Osteoblast (primary cell): ENCODE results near the gene STK32B. TPM values are rescaled to one million over a fixed set of nuclear protein-coding genes. Genes with fewer than 3 reads are reported as not detected.

Experiments
- DNase-seq: peaks from one replicate; pipeline ENCODE4 v3.0.0; 2011; ENCODE audit warnings: low spot score, mixed read lengths; ENCODE audit not compliant: insufficient read length; ENCODE audit errors: missing footprints
- H2AFZ ChIP-seq: 2 replicates; pipeline ENCODE4 v1.6.0; 2011; ENCODE audit warnings: mild to moderate bottlenecking, low read length
- H3K27ac ChIP-seq: 2 replicates; pipeline ENCODE4 v1.5.1; 2011; ENCODE audit warnings: mild to moderate bottlenecking, low read depth, low read length, moderate library complexity
- H3K27me3 ChIP-seq: 2 replicates; pipeline ENCODE4 v1.6.0; 2012; ENCODE audit warnings: mild to moderate bottlenecking, control low read depth, inconsistent platforms, low read length, moderate library complexity; ENCODE audit not compliant: insufficient read depth
- H3K36me3 ChIP-seq: 2 replicates; pipeline ENCODE4 v1.5.1; 2011; ENCODE audit warnings: mild to moderate bottlenecking, low read length, control low read depth, moderate library complexity; ENCODE audit not compliant: insufficient read depth
- H3K4me1 ChIP-seq: 2 replicates; pipeline ENCODE4 v1.5.1; 2011; ENCODE audit warnings: mild to moderate bottlenecking, low read length, control low read depth, moderate library complexity; ENCODE audit not compliant: insufficient read depth
- H3K4me2 ChIP-seq: 2 replicates; pipeline ENCODE4 v1.6.0; 2011; ENCODE audit warnings: mild to moderate bottlenecking, low read length; ENCODE audit not compliant: insufficient read depth
- H3K4me3 ChIP-seq: fragments of 200-600 bp; sonication (generic); 3 replicates; pipeline ENCODE4 v1.5.1; 2012; ENCODE audit warnings: mild to moderate bottlenecking, low read length, inconsistent platforms; ENCODE audit not compliant: insufficient read depth
- H3K79me2 ChIP-seq: 2 replicates; pipeline ENCODE4 v1.6.0; 2012; ENCODE audit warnings: mild to moderate bottlenecking, low read length, control low read depth, inconsistent platforms; ENCODE audit not compliant: insufficient read depth
- H3K9me3 ChIP-seq: 2 replicates; pipeline ENCODE4 v1.5.1; 2011; ENCODE audit warnings: low read depth, low read length, control low read depth
- H4K20me1 ChIP-seq: 2 replicates; pipeline ENCODE4 v1.6.0; 2012; ENCODE audit warnings: mild to moderate bottlenecking, low read length, control low read depth; ENCODE audit not compliant: insufficient read depth
- total RNA-seq: library from RNA; depleted of rRNA; stranded (reverse); fragments of >200 nt; gene quantifications from 2 replicates; pipeline ENCODE4 v1.2.3, GENCODE V29; 2012
- TF ChIP-seq, protein P1 (sequence below): IDR thresholded peaks from 2 replicates; pipeline ENCODE4 v1.5.1; 2011; ENCODE audit warnings: mild to moderate bottlenecking, low read depth, low read length, moderate library complexity; ENCODE audit errors: extremely low read depth

STK32B gene
- total RNA-seq, 1 donor: 1.1 TPM

DNA sequence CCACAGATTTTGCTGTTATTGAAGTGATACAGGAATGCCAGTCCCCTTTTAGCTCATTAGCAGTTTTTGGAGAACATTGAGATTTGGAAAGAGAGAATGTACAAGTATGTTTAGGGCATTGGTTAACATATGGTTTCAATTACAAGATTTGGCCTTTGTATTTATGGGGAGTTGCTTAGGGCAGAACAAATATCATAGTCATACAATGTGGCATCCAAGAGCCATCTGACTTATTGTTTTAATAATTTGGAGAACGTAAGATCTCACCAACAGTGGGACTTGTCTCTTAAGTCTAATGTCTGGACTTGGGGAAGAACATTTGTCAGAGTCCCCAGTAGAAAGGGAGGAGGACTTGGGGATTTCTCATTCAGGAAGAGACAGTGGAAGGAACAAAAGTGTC lies 166.1 kb downstream of the STK32B start:
- Histone ChIP-seq H3K79me2 (no peaks in the 10 kb centered on the region), H3K4me3 (no peak overlapping the region), H3K4me2 (no peak overlapping the region), H3K4me1 (no peaks in the 10 kb centered on the region), H2AFZ (no peak overlapping the region), H3K27ac (no peak overlapping the region), H3K9me3 (peaks cover 3% of the 10 kb centered on the region), H3K36me3 (no peaks in the 10 kb centered on the region), H3K27me3 (no peaks in the 10 kb centered on the region), H4K20me1 (no peaks in the 10 kb centered on the region)
- TF ChIP-seq, protein P1, sequence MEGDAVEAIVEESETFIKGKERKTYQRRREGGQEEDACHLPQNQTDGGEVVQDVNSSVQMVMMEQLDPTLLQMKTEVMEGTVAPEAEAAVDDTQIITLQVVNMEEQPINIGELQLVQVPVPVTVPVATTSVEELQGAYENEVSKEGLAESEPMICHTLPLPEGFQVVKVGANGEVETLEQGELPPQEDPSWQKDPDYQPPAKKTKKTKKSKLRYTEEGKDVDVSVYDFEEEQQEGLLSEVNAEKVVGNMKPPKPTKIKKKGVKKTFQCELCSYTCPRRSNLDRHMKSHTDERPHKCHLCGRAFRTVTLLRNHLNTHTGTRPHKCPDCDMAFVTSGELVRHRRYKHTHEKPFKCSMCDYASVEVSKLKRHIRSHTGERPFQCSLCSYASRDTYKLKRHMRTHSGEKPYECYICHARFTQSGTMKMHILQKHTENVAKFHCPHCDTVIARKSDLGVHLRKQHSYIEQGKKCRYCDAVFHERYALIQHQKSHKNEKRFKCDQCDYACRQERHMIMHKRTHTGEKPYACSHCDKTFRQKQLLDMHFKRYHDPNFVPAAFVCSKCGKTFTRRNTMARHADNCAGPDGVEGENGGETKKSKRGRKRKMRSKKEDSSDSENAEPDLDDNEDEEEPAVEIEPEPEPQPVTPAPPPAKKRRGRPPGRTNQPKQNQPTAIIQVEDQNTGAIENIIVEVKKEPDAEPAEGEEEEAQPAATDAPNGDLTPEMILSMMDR: no peak
- no peak for DNase-seq

DNA sequence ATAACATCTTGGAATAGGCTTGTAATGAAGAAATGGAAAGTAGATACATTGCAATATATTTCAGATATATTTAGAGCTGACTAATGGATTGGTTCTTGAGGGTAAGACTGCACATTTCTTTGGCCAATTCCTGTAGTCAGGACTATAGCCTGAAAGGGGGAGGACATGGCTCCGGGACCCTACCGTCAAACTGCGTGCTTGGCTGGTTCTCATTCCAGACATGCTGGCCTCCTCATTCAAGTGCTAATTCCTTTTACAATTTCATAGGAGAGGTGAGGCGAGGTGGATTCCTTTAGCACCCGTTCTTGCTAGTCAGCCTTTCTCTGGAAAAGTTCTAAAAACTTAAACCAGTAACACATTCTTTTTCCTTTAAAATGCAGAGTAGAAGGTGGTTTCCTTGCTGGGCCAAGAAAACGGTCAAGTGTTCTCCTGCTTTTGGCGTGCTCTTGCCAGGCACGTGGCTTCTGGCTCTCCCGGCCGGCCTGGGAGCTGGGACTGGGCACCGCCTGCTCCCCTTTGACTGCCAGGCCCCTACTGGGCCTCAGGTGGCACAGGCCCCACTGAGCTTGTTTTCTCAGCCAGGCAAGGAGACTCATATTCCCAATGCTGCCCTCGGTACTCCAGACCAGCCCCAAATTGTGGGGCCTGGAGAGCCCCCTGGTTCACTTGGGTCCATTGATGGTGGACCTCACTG lies 167.2 kb downstream of the STK32B start:
- DNase-seq: no peak
- no peak overlapping the region for H3K4me3 ChIP-seq
- no peaks in the 10 kb centered on the region for H3K27me3 ChIP-seq
- no peaks in the 10 kb centered on the region for H3K36me3 ChIP-seq
- no peaks in the 10 kb centered on the region for H3K4me1 ChIP-seq
- no peak overlapping the region for H3K4me2 ChIP-seq
- H3K9me3 ChIP-seq: peaks cover 3% of the 10 kb centered on the region
- no peak overlapping the region for H3K27ac ChIP-seq
- no peaks in the 10 kb centered on the region for H3K79me2 ChIP-seq
- TF ChIP-seq, protein P1: no peak
- H2AFZ ChIP-seq: no peak overlapping the region
- no peaks in the 10 kb centered on the region for H4K20me1 ChIP-seq

DNA sequence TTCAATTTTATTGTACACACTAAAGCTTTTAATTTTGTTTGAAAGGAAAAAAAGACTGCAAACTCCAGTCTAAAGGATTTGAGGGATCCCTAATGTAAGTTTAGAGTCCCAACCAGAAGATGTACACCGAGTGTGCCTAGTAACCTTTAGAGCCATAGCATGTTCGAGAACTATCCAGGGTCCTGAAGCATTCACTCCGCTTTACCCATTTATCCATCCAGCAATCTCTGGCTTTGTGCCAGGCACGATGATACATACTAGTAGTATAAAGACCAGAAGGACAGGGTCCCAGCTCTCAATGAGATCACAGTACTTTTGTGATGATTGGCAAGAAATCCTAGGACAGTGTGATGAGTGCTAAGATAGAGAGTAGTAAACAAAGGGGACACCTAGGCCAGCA lies 168.7 kb downstream of the STK32B start:
- Histone ChIP-seq H3K27ac (no peak overlapping the region), H4K20me1 (no peaks in the 10 kb centered on the region), H3K4me1 (no peaks in the 10 kb centered on the region), H3K4me3 (no peak overlapping the region), H3K36me3 (no peaks in the 10 kb centered on the region), H3K9me3 (peaks cover 3% of the 10 kb centered on the region), H3K4me2 (no peak overlapping the region), H2AFZ (no peak overlapping the region), H3K27me3 (no peaks in the 10 kb centered on the region), H3K79me2 (no peaks in the 10 kb centered on the region)
- no peak for DNase-seq
- TF ChIP-seq, protein P1: no peak

DNA sequence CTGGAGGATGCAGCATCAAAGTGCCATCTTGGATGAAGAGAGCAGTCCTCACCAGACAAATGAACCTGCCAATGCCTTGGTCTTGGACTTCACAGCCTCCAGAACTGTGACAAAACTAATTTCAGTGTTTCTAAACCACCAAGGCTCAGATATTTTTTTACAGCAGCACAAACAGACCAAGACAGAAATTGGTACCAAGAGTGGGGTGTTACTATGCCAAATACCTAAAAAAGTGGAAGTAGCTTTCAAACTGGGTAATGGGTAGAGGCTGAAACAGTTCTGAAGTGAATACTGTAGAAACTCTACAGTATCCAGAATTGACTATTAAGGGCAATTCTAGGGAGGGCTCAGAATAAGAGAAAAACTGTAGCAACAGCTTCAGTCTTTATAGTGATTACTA lies 170.8 kb downstream of the STK32B start:
- TF ChIP-seq, protein P1: no peak
- H3K27ac ChIP-seq: no peak overlapping the region
- no peaks in the 10 kb centered on the region for H3K79me2 ChIP-seq
- H4K20me1 ChIP-seq: no peaks in the 10 kb centered on the region
- peaks cover 3% of the 10 kb centered on the region for H3K9me3 ChIP-seq
- no peaks in the 10 kb centered on the region for H3K27me3 ChIP-seq
- no peaks in the 10 kb centered on the region for H3K36me3 ChIP-seq
- no peak for DNase-seq
- no peak overlapping the region for H3K4me3 ChIP-seq
- no peaks in the 10 kb centered on the region for H3K4me1 ChIP-seq
- no peak overlapping the region for H3K4me2 ChIP-seq
- H2AFZ ChIP-seq: no peak overlapping the region
